GM18520 (cell line): ENCODE data around the gene SRRM2.
A peak's percentile ranks its signal among the peaks of the same experiment; 100 is the strongest.
"Not testable (repeated sequence)": the region's sequence is repeated elsewhere in the genome, so short reads cannot be mapped to it uniquely, and the experiment has no call there.

Experiments used
- ATAC-seq: cut with Tn5 transposase; IDR thresholded peaks from one replicate; pipeline ENCODE4 v1.9.1; 2021; ENCODE audit not compliant: unreplicated experiment

SRRM2 gene

DNA sequence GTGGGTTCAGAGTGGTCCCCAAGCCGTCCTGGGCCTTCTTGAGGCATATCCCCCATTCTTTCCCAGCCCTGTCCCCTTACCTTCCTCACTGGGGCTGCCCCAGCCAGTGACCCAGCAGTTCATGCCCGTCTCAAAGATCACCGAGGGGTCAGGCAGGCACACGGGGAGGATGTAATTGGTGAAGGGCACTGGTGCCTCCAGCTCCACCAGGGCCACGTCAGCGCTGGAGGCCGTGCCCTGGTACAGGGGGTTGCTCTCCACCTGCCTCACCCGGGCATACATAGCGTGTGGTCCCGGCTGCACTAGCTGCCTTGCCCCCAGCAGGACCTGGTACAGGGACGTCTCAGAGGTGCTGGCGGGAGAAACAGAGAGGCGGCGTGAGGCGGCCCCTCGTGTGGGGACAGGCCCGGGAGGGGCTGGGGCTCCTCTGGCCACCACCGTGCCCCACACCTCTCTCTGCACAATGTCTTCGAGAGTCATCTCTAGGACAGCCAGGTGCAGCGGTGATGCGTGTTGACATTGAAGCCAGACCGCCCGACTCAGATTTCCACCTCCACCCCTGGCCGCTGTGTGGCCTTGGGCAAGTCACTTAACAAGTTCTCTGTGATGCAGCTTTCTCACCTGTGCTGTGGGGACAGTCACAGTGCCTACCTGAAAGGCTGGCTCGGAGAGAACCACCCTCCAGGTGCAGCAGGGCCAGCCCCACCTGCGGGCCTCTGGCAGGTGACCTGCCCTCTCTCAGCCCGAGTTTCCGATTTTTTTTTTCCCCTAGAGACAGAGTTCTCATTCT is 38.3 kb upstream of the SRRM2 start:
- ATAC-seq, result no peak

DNA sequence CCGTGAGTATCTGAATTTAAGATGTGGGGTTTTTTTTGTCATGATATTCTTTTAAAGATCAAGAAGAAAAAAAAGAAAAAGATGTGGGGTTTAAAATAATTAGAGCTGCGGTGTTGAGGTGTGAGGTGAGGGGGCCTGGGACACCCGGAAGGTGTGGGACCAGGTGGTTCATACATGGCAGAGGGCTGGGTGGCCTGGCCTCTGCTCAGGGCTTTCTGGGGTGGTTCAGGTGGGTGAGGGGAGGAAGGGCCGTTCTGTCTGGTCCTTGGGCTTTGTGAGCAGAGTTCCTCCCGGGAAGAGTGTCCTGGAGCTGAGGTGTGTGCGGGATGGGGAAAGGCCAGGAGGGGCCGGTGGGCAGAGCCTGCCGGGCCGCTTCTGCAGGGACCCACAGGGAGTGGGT is 37.4 kb upstream of the SRRM2 start:
- no peak for ATAC-seq

DNA sequence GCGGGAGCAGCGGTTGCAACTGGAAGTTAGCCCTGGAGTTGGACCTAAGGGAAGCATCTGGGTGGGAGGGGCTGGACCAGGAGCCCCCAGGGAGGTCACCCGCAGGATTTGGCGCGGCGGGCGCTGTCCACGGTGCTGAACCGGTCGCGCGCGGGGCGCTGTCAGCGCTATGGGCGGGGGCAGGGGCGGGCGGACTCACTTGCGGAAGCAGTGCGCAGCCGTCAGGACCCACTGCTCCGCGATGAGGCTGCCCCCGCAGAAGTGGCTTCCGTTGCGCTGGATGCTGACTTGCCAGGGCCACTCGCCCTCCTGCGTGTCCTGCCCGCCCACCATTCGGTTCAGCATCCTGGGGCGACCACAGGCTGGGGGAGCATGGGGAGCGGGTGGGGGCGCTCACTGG is 36.9 kb upstream of the SRRM2 start:
- no peak for ATAC-seq

DNA sequence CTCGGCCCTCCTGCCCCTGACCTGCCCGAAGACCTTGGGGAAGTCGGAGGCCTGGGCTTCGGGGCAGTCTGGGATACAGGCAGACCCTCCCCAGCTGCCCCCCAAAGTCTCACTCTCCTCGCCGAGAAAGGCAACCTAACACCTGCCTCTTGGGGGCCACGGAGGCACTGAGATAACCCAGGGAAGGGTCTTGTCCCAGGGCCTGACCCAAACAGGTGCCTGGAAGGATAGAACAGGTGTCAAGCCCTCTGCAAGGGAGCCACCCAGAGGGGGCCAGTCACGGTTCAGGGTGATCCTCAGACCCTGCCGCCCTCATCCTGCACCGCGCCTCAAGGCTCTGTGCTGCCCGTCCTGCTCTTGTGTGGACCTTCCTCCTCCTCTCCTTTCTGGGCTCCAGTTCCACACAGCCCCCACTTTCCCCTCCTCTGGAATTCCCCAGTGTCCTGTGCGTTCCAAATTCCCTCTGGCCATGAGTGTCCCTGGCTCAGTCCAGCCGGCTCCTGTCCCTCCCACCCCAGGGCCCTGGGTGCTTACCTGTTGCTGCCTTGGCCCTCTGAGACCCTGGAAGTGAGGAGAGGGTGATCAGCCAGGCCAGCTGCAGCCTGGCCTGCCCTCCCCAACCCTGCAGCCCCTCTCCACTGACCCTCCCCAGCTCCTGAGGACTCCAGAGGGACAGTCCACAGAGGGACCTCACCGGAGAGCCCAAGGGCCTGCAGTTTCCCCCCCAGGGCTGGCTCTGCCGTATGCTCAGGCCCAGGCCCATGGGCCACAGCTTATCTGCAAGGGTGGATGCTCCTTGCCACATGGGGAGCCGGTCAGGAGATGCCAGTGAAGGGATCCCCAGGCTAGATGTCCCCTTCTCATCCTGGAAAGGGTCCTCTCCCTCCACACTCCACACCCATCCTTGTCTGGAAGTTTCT is 36.2 kb upstream of the SRRM2 start:
- ATAC-seq, result no peak

DNA sequence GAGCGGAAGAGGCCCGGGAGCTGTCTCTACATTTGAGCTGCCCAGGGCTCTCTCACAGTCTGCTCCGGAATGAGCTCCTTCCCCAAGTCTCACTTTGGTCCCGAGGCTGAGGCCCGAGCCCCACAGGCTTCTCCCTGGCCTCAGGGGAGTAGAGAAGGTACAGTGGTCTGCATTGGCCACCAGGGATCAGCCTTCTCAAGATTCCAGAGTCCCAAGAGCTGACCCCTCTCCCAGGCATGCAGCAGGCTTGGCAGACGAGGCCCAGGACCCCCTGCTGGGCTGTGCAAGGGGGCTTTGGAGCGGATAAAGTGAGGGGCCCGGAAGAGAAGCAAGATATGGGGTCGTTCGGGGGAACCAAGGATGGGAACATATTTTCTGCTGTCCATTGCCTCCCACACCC is 35.5 kb upstream of the SRRM2 start:
- ATAC-seq, result no peak

DNA sequence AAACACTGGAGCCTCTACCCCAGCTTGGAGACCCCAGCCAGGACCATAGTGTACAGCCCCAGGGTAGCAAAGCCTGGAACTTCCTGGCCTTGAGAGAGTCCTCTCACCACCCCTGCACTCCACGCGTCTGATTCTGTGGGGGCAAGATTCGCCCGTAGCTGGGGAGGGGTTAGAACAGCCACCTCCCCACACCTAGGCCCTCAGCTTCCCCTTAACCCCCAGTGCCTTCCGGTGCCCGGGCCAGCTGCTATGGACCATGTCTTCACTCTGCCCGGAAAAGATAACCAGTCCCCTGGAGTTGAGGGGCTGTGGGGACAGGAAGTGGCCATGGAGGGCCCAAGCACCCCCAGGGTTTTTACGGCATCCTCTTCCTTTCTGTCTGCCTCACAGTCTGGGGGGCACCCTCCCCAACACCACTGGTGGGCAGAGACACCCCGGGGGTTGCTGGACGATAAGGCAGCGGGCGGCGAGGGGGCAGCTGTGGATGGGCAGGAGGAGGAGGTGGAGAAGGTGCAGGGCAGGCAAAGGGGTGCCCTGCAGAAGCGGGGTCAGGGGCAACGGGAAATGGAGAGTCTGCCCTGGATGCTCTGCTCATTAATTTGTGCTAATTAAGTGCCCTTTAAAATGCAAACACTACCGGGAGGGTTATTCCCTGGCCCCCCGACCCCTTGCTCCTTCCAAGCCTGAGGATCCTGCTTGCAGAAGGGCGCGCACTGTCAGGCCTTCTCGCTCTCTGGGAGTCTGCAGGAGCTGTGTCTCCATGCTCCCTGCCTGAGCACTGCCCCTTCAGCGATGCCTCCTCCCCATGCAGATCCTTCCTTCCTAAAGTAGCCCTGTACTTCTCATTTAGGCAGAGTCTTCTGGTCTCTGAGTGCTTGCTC is 34.8 kb upstream of the SRRM2 start:
- no peak for ATAC-seq

DNA sequence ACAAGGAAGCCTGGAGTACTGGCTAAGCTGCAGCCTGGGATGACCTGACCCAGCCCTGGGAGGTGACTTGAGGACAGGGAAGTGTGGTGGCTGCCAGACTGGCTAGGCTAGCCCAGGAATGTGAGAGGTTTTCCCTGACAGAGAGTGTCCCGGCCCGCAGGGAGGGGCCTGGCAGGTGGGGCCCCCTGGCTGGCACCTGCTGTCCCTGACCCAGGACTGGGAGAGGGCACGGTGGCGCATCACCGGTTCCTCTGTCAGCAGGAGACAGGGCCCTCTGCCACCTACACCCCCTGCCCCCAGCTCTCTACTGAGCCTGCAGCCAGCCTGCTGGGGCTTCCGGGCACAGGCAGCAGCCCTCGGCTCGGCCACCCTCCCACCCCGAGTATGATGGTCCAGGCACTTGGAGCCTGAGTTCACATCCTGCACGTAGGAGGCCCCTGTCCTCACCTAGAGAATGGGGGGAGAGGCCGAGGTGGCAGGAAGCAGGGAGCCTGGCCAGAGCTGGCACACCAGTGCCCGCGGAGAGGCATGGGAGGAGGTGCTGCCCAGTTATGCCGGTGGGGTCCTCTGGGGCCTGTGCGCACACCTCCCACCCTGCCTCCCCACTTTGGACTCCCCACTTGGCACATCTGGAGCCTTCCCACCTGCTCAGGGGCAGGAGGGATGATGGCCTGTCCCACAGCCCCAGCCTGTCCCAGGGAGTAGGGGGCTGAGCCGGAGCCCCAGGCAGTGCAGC is 32.9 kb upstream of the SRRM2 start:
- no peak for ATAC-seq

DNA sequence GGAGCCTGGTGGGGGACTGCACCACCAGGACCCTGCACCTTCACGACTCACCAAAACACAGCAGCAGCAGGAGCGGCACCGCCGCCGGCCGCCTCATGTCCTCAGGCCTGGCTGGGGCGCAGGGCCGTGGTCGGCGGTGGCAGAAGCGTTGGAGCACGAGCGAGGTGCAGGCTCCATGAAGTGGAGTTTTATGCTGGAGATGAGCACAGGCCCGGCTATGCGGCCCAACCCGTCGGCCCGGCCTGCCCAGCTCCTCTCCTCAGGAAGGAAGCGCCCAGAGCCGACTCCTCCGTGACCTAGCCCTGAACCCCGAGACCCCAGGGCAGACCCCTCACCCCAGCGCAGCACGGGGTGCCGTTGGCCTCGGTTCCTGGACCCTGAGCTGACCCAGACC is 32.4 kb upstream of the SRRM2 start, which contains the start of gene PRSS27:
TSS of gene PRSS27 (minus strand) at position 161 of the 394 bp plus-strand sequence. CDS start at position 97, 64 bp downstream.
- ATAC-seq, result no peak

DNA sequence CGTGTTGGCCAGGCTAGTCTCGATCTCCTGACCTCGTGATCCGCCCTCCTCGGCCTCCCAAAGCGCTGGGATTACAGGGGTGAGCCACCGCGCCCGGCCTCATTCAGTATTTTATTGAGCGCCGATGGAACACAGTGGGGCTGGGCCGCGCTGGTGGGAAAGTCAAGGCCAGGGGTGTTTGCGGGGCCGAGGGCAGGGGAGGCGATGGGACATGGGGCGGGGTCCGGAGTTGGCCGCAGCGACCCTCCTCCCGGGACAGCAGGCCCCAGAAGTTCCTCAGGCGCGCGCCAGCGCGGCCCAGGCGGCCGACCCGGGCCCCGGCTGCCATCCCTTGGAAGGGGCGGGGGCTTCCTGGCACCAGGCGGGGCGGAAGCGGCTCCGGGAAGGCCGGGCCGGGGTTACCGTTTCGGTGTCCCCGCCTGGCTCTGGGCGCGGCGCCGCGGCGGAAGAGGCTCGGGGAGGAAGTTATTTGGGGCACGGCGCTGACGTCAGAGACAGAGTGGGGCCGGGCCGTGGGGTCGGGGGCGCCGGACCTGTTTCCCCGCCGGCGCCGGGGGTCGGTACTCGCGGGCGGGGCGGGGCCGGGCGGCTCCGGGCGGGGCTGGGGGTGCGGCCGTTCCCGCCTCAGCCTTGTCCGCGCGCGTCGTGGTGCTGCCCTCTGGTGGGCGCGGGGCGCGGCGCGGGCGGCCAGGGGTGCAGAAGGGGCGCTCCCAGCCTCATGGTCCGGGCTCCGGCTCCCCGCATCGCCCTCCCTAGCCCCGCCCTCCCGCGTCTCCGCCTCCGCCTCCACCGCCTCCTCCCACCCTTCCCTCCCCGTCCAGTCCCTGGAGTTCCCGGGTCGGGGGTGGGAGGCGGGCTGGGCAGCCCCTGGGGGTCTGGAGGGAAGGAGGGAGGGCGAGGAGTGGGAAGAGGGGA is 31.5 kb upstream of the SRRM2 start:
- peak; percentile 80 for ATAC-seq

DNA sequence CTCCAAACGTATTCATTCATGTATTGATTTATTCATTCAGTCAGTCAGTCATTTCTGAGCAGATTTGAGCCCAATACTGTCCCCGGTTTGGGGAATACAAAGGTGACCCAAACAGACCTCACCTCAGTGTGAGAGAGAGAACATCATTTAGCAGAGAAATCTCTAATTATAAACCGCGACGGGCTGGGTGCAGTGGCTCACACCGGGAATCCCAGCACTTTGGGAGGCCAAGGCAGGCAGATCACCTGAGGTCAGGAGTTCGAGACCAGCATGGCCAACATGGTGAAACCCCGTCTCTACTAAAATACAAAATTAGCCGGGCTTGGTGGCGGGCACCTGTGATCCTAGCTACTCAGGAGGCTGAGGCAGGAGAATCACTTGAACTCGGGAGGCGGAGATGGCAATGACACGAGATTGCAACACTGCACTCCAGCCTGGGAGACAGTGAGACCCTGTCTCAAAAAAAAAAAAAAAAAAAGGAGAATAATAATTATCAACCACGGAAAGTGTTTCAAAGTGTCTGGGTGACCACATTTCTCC is 30.7 kb upstream of the SRRM2 start:
- ATAC-seq, result not testable (repeated sequence)

DNA sequence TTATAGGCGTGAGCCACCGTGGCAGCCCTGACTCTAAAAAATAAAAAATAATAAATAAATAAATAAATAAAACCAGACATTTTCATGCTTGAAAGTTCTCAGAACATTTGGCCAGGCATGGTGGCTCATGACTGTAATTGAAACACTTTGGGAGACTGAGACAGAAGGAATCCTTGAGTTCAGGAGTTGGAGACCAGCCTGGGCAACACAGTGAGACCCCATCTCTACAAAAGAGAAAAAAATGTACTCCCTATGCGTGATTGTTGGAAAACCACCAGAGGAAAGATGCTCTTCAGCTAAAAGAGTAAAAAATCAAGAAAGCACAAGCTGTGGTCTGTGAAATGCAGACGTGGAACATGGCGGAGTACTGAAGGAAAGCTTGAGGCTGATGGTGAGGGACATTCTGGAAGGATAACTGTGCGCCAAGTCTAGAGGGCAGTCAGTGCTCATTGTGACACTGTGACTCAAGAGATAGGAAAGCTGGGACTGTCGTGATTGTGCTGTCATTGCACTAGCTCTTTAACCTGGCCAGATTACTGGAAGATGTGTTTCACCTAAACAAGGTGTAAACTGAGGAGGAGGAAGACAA is 28.3 kb upstream of the SRRM2 start:
- no peak for ATAC-seq

DNA sequence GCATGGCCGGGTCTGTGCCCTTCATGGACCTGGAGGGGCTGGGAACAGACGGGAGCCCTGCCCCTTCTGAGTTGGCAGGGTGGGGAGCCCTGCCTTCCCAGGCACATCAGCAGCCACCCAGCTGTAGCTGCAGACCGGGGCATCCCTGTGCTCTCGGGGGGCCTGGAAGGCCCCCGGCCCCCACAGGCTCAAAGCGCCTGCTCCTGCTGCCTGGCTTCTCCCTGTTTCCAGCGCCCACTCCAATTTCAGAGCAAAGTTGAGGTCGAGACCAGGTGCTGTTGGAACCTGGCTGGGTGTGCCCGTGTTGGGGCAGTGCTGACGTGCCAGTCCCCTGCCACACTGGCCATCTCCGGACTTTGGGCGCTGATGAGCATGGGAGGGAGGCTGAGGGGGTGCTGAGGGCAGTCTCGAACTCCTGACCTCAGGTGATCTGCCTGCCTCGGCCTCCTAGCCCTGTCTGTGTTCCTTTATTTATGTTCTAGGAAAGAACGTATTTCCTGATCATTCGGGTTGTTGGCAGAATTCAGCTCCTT is 27.6 kb upstream of the SRRM2 start:
- ATAC-seq, result no peak

DNA sequence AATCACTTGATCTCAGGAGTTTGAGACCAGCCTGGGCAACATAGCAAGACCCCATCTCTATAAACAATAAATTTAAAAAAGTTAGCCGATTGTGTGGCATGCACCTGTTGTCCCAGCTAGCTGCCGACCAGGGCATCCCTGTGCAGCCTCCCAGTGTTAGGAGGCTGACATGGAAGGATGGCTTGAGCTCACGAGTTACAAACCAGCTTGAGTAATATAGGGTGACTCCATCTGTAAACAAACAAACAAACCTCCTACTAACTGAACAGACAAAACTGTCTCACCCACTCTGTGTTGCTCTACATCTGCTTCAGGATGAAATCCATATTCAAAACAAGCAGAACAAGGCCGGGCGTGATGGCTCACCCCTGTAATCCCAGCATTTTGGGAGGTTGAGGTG is 25.5 kb upstream of the SRRM2 start:
- ATAC-seq, result no peak

DNA sequence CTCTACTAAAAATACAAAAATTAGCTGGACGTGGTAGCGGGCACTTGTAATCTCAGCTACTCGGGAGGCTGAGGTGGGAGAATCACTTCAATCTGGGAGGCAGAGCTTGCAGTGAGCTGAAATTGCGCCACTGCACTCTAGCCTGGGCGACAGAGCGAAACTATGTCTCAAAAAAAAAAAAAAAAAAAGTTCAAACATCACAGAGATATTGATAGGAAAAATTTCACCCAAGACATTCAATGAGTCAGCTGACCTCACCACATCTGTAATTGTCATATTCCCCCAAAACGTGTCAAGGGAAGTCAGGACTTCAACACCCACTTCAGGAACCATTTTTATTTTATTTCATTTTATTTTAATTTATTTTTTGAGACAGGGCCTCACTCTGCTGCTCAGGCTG is 24.4 kb upstream of the SRRM2 start:
- ATAC-seq, result no peak

DNA sequence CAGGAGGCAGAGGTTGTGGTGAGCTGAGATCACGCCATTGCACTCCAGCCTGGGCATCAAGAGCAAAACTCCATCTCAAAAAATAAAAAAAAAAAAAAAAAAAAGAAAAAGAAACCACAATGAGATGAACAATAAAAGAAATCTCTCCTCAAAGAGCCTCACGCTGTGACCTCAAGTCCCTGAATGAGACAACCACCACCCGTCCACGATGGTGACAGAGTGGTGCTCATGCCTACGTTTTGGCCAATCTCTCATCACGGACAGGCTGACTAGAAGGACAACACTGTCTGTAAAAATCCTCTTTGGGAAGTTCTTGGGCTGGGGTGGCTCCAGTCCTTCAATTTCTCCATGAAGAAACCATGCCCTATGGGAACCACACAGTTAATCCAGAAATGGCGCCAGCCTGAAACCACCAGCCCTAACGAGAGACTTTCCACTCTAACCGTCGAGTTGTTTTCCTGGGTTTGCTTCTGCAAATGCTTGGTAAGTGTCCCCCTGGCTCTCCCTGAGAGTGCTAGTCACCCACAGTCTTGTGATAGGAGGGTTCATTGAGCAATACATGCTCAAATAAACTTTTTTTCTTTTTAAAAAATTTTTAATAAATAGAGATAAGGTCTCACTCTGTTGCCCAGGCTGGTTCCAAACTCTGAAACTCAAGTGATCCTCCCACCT is 17.5 kb upstream of the SRRM2 start:
- no peak for ATAC-seq

DNA sequence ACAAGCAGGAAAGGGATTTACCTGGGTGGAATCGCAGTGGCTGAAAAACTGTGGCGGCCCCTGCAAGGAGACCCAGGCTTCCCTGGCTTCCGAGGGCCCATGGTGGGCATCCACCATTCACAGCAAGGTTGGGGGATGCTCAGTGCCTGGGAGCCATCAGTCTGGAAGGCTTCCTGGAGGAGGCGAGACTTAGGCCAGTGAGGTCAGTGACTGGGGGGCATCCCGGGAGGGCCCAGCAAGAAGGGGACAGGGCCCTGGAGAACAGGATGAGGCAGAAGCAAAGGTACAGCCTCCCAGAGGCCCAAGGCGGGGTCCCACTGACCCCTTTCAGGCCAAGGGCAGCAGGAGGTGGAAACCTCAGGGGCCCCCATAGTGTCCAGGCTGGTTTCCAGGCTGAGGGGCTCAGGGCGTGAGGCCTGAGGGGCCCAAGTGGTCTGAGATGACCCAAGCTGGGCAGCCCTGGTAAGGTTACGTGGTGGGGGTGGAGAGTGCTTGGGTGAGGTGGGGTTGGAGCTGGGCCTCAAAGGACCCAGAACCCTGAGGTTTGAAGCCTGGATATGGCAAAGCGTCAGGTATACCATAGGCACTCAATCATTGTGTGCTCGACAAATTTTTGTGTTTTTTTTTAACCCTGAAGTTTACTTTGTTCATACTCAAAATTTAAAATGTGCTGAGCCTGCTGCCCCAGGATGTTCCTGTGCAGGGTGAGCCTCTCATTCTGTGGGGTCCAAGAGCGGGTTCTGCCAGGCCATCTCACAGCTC is 15.8 kb upstream of the SRRM2 start:
- no peak for ATAC-seq

DNA sequence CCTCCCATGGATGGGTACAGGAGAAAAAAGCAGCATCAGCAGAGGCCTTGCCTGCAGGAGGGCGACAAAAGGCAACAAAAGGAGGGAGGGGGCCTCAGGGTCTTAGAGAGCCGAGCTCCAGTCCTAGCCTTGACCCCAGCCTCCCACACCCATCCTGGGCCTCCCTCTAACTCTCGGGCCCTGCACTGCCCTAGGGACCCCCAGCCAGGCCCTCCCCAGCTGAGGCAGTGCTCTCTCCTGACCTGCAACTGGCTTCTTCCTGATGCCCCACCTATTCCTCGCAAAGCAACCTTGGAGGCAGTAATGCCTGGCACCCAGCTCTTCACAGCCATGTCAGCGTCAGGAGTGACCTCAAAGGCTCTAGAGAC is 15.2 kb upstream of the SRRM2 start:
- no peak for ATAC-seq
